H54 (cell line): ENCODE data around the gene ASAP2.

Experiments used
- DNase-seq: peaks from one replicate; pipeline ENCODE4 v3.0.0; 2011; ENCODE audit warnings: low spot score, mixed read lengths; ENCODE audit not compliant: insufficient read length
- FAIRE-seq: peaks from 3 replicates; lab custom pipeline; 2011; peaks lifted over from hg19 to GRCh38; lab: Jason Lieb, UNC
- POLR2A ChIP-seq: IDR thresholded peaks from 2 replicates; pipeline ENCODE4 v1.6.1; 2011; ENCODE audit warnings: low read depth, mild to moderate bottlenecking, low read length

The ASAP2 gene

GRCh38 chr2:9249020-9249800 lies 42.6 kb downstream of the ASAP2 start:
- TF ChIP-seq POLR2A: no peak
- DNase-seq (peak; percentile 58), FAIRE-seq (no peak)

DNA sequence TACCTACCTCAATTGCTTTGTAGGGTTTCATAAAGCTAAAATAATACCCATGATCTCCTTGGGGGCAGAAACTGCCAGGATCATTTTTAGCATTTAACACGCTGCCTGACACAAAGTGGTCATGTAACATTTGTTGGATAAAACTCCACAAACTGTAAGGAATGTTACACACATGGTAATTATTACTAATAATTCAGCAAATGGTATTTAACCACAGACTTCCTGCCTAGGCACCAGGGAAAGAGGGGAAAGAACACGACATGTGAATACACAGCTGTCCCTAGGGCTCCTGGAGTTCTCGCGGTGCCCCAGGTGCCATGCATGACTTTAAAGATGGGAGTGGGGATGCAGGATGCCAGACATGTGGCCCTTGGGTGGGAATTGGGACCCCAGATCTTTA lies 43.5 kb downstream of the ASAP2 start:
- FAIRE-seq (no peak), DNase-seq (no peak)
- no peak for TF ChIP-seq POLR2A

- FAIRE-seq: no peak
Observed at GRCh38 chr2:9250498-9251153, 44.0 kb downstream of the ASAP2 start.

DNA sequence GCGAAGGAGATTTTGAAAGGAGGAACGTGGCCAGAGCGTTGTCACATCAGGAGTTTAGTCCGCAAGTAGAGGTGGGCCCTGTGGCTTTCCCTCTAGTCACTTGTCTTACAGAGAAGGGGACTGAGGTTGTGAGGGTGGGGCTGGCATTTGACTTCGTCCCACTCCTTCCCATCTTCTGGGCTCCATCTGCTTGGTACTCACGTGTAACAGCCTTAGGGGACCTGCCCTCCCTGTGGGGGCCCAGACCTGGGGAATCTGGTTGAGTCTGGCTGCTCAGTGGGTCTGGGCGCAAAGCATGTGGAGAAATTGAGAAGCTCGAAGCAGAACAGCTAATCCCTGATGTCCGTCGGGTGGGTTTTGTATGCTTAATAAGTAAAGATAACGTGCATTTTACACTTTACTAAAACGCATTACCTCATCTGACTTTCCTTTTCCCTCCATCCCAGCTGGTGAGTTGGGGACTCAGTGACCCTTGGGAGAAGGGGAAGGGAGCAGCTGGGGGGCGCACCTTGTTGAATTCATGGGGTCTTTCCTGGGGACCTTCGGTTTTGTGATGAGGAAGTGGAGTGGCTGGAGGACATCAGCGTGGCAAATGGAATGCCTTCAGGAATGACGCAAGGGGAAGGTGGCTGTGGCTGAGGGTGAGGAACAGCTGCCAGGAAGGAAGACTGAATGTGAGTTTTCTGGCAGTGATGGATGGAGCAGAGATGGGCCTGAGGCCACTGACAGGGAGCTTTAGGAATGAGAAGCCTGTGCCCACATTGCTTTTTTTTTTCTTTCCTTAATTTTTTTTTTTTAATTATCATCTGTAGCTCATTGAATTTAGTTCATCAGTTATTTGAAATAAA lies 44.8 kb downstream of the ASAP2 start:
- TF ChIP-seq POLR2A: no peak
- DNase-seq (peak; percentile 53), FAIRE-seq (peak; percentile 11)

More at GRCh38 chr2:9250498-9251153, 44.0 kb downstream of the ASAP2 start:
- TF ChIP-seq POLR2A: no peak
- no peak for DNase-seq

DNA sequence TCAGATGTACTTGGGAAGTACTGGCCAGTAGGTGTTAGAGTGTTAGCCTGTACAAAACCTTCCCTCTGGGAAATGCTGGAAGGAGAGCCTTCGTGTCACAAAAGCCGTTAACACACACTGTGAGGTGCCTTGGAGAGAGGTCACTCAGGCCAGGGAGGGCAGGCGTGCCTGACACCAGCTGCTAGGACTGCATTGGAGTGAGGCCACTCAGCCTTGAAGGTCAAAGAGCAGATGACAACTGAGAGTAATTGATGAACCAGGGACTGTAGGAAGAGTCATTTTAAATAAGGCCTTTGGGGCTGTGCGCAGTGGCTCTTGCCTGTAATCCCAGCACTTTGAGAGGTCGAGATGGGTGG lies 45.4 kb downstream of the ASAP2 start:
- DNase-seq (no peak), FAIRE-seq (no peak)
- TF ChIP-seq POLR2A: no peak

DNA sequence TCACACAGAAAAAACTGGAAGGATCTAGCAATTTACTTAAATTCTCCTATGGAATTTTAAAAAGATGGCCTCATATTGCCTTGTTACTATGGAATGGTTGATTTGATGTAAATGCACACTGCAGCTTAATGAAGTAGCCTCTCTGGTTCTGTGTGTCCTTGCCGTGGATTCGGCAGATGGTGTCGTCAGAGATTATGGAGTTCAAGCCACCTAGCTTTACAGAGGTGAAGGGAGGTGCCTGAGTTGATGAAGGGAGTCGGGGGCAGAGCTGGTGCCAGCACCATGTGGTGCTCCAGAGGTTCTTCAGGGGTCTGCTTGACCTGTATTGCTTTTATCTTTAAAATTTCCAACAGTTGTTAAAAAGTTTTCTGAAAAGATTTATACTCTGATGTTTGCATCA lies 48.8 kb downstream of the ASAP2 start:
- DNase-seq (no peak), FAIRE-seq (no peak)
- no peak for TF ChIP-seq POLR2A

DNA sequence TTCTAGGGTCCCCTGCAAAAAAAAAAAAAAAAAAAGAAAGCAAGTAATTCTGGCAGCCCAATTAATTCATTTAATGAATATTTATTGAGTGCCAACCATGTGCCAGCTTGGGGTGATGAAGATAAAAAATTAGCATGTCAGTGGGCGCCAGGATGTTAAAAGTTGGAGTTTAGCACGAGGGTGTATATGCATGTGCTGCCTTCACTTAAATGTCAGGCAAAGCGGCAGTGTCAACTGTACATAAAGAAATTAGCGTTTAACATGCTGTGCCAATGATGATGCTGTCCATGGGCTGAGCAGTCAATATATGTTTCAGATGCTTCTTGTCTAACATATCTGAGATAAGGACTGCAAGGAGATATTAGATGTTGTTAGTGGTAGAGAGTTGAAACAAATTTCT lies 49.5 kb downstream of the ASAP2 start:
- DNase-seq: no peak
- no peak for TF ChIP-seq POLR2A
- no peak for FAIRE-seq

DNA sequence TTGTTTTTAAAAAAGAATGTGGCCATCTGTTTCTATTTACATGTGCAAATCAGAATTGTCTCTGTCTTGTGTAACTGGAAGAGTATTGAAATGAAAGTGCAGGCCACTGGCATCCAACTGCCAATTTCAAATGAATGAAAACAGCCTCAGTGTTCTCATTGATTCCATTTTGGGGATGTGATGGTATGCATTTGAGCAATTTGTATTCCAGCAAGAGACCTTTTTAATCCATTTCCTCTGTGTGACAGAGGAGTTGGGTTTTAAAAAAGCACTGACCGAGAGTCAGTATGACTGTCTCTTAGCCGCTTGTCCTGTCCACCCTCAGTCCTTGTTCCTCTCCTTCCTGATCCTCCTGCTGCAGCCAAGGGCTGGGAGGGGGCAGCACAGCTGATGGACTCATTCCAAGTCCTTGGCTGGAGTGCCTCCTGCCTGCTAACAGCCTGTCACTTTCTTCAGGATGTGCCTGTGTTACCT lies 50.0 kb downstream of the ASAP2 start:
- DNase-seq (no peak), FAIRE-seq (no peak)

DNA sequence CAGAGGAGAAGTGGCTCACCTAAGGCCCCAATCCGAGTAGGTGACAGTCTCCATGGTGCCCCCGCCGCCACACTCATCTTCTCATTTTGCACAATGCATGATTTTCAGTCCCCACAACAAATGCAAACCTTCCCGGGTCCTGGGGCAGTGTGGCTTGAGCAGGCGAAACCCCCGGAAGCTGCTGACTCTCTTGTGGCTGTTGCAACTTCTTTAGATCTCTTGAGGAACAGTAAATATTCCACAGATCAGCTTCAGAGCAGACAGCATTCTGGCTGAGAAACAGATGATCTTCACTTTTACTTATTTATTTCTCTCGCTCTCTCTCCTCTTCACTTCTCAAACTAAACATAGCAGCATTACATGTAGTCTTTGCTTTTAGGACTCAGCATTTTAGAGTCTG lies 51.9 kb downstream of the ASAP2 start:
- FAIRE-seq (no peak), DNase-seq (no peak)
- no peak for TF ChIP-seq POLR2A

More for the DNA sequence above, 50.0 kb downstream of the ASAP2 start:
- TF ChIP-seq POLR2A: no peak

- DNase-seq (no peak), FAIRE-seq (no peak)
- no peak for TF ChIP-seq POLR2A
Observed at GRCh38 chr2:9258953-9259399, 52.4 kb downstream of the ASAP2 start.

DNA sequence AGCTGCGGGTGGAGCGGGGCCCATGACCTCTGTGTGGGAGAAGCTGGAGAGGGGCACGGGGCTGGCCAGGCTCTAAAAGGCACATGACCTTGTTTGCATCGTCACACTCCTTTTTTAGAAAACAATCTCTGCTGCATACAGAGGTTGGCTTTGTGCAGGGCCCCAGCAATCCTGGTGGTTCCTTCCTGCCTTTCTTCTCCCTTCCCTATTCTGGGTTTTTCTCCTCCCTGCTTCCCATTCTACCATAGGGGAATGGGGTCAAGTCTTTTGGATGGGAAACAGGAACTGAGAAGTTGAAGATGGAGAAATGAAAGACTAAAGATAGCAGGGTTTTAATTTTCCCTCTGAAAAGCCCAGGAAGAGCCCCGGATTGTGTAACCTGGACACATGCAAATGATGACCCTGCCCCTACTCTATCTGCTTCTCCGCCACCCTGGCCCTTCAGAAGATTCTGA lies 53.9 kb downstream of the ASAP2 start:
- no peak for TF ChIP-seq POLR2A
- DNase-seq: no peak
- FAIRE-seq: no peak

DNA sequence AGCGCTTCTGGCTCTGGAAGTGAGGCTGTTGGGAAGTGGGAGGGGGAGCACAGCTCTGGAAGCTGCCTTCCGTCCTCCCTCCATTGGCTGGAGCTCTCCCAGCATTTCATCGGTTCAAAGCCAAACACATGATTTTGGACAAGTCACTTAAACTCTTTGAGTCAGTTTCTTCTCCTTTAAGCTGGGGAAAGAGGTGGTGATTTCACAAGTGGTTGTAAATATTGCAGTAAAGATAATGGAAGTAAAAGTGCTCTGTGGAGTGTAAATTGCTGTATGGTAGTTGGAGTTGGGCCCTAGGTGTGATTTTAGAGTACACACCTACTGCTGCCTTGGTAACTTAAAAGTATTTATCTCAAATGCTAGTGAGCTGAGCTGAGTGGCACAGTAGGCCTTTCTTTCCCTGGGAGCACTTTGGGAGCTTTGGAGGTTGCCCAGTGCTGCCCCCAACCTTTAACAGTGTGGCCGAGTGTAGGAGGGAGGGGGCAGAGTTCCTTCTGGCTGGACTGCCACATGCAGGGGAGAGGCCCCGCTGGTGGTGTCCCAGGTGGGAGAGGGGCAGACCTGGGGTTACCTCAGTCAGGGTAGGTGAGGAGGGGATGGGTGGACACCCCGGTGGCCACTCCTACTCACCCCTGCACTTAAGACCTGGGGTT lies 54.7 kb downstream of the ASAP2 start:
- TF ChIP-seq POLR2A: no peak
- no peak for FAIRE-seq

GRCh38 chr2:9262671-9263171 lies 56.1 kb downstream of the ASAP2 start:
- no peak for FAIRE-seq
- TF ChIP-seq POLR2A: no peak
- no peak for DNase-seq

More for the DNA sequence above, 54.7 kb downstream of the ASAP2 start:
- DNase-seq: no peak
